ENCODE measurements around the gene EXT2.

EXT2 gene

DNA sequence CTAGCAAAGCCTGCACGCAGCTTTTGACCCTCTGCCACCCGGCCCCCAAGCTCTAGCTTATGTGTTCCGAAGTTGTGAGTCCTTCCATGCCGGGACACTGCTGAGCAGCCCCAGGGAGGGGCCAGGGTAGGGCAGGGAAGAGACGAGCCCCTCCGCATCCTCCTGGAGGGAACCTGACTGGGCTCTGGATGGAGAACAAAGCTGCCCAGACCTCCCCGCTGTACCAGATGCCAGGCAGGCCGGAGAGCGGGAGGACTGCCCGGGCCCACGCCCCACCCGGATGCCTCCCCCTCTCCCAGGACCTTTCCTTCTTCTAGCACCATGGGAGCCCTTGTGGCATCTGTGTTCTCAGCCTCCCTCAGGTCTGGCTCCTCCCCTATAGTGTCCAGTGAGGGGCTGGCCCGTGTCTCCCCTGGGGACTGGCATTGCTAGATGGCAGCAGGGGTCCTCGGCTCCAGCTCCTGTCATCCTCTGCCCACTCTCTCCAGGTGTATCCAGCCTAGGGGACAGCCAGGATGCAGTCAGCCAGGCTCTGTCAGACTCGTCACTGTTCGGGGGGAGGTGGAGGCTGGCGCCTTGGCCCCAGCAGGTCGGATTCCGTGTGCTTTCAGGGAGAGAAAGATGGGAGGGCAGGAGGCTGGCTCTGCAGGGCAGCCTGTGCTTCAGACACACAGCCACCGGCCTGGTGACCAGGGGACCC, 168.4 kb downstream of the EXT2 start:
- H3K27ac ChIP-seq (ENCODE audit: low read depth, low read length): no peak overlapping the region
- no peaks in the 10 kb centered on the region for H3K9me3 ChIP-seq (ENCODE audit: control insufficient read depth in 5 of 5, low read length in 5 of 5)
- H3K27me3 ChIP-seq (ENCODE audit: control insufficient read depth in 5 of 5, insufficient read depth in 4 of 5, low read length in 5 of 5): peaks cover 0 to 24% (median 4%) of the 10 kb centered on the region in 5 donors
- H3K9ac ChIP-seq (ENCODE audit: low read length in 5 of 5): no peak overlapping the region
- H3K36me3 ChIP-seq (ENCODE audit: control insufficient read depth in 5 of 5, insufficient read depth in 5 of 5, low read length in 5 of 5): no peaks in the 10 kb centered on the region
- H3K4me3 ChIP-seq (ENCODE audit: low read depth in 1 of 5, low read length in 5 of 5): no peak overlapping the region
- H3K4me1 ChIP-seq (ENCODE audit: control insufficient read depth in 5 of 5, insufficient read depth in 5 of 5, low read length in 5 of 5): peaks cover 0 to 3% (median 0%) of the 10 kb centered on the region in 5 donors

DNA sequence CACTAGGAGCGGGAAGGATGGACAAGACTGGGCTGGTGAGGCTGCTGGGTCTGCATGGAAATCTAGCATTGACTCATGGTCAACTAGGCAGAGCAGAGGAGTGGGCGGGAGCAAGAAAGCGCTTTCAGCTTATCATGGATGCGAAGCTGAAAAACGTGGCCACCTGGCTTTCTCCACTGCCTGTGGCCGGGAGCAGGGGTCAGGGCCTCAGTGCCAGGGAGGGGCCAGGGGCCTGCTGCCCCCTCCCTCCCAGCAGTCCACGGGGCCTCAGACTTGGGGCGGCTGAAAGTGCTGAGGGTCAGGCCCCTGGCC, 168.9 kb downstream of the EXT2 start:
- Histone ChIP-seq H3K27ac (ENCODE audit: low read depth, low read length) (no peak overlapping the region), H3K4me1 (ENCODE audit: control insufficient read depth in 5 of 5, insufficient read depth in 5 of 5, low read length in 5 of 5) (no peaks in the 10 kb centered on the region), H3K9ac (ENCODE audit: low read length in 5 of 5) (no peak overlapping the region), H3K4me3 (ENCODE audit: low read depth in 1 of 5, low read length in 5 of 5) (no peak overlapping the region), H3K36me3 (ENCODE audit: control insufficient read depth in 5 of 5, insufficient read depth in 5 of 5, low read length in 5 of 5) (no peaks in the 10 kb centered on the region), H3K9me3 (ENCODE audit: control insufficient read depth in 5 of 5, low read length in 5 of 5) (no peaks in the 10 kb centered on the region), H3K27me3 (ENCODE audit: control insufficient read depth in 5 of 5, insufficient read depth in 4 of 5, low read length in 5 of 5) (peaks cover 0 to 26% (median 4%) of the 10 kb centered on the region in 5 donors)

DNA sequence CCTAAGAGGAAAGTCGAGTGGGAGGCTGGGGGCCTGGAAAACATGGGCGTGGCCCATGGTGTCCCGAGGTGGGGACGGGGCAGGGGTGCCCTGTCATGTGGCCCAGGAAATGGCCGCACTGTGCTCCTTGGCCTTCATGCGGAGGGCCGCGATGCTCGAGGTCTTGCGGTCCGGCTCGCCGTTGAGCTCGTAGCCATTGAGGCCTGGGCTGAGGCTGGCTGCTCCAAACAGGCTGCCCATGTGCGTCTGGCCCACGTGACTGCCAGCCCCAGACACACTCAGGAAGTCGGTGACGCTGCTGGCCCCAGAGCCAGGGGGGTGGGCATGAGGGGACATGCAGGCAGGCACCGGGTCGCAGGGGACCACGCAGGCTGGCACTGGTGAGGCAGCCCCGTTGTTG, 169.3 kb downstream of the EXT2 start:
- peaks cover 0 to 22% (median 4%) of the 10 kb centered on the region in 5 donors for H3K27me3 ChIP-seq (ENCODE audit: control insufficient read depth in 5 of 5, insufficient read depth in 4 of 5, low read length in 5 of 5)

DNA sequence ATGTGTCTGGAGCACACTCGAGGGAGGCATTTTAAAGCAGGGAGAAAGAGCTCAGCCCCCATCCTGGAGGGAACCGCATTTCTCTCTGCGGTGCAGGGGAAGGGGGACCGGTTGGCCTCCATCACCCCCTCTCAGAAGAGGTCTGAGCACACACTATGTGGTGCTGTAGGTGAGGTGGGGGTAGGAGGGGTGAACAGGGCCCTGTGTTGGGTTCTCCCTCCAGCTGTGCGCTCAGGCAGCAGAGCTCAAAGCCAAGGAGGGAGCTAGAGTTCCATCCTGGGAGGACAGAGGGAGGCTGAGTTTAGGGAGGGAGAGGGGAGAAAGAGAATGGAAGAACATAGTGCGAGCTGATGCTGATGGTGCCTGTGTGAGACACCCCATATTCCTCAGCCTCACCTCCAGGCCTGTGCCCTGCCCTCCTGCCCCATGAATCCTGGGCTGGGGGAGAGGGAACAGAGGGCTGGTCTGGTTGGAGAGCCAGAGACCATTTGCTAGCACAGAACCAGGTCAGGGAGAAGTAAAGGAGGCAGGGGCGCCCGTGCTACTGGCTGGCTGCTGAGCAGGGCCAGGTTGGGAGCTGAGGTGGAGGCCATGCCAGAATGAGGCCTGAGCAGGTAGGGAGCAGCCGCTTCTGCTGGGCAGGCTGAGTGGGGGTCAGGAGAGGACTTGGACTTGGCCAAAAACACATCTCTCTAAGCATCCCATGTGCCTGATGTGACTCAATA, 170.7 kb downstream of the EXT2 start:
- Histone ChIP-seq H3K4me3 (ENCODE audit: low read depth in 1 of 5, low read length in 5 of 5) (no peak overlapping the region), H3K36me3 (ENCODE audit: control insufficient read depth in 5 of 5, insufficient read depth in 5 of 5, low read length in 5 of 5) (no peaks in the 10 kb centered on the region), H3K27me3 (ENCODE audit: control insufficient read depth in 5 of 5, insufficient read depth in 4 of 5, low read length in 5 of 5) (peaks cover 0 to 22% (median 9%) of the 10 kb centered on the region in 5 donors), H3K27ac (ENCODE audit: low read depth, low read length) (no peak overlapping the region), H3K9me3 (ENCODE audit: control insufficient read depth in 5 of 5, low read length in 5 of 5) (peaks cover 0 to under 1% (median 0%) of the 10 kb centered on the region in 5 donors), H3K4me1 (ENCODE audit: control insufficient read depth in 5 of 5, insufficient read depth in 5 of 5, low read length in 5 of 5) (no peaks in the 10 kb centered on the region), H3K9ac (ENCODE audit: low read length in 5 of 5) (no peak overlapping the region)

More for the DNA sequence above, 169.3 kb downstream of the EXT2 start:
- no peak overlapping the region for H3K4me3 ChIP-seq (ENCODE audit: low read depth in 1 of 5, low read length in 5 of 5)
- no peak overlapping the region for H3K27ac ChIP-seq (ENCODE audit: low read depth, low read length)
- H3K9ac ChIP-seq (ENCODE audit: low read length in 5 of 5): no peak overlapping the region
- H3K36me3 ChIP-seq (ENCODE audit: control insufficient read depth in 5 of 5, insufficient read depth in 5 of 5, low read length in 5 of 5): no peaks in the 10 kb centered on the region
- no peaks in the 10 kb centered on the region for H3K4me1 ChIP-seq (ENCODE audit: control insufficient read depth in 5 of 5, insufficient read depth in 5 of 5, low read length in 5 of 5)
- no peaks in the 10 kb centered on the region for H3K9me3 ChIP-seq (ENCODE audit: control insufficient read depth in 5 of 5, low read length in 5 of 5)

DNA sequence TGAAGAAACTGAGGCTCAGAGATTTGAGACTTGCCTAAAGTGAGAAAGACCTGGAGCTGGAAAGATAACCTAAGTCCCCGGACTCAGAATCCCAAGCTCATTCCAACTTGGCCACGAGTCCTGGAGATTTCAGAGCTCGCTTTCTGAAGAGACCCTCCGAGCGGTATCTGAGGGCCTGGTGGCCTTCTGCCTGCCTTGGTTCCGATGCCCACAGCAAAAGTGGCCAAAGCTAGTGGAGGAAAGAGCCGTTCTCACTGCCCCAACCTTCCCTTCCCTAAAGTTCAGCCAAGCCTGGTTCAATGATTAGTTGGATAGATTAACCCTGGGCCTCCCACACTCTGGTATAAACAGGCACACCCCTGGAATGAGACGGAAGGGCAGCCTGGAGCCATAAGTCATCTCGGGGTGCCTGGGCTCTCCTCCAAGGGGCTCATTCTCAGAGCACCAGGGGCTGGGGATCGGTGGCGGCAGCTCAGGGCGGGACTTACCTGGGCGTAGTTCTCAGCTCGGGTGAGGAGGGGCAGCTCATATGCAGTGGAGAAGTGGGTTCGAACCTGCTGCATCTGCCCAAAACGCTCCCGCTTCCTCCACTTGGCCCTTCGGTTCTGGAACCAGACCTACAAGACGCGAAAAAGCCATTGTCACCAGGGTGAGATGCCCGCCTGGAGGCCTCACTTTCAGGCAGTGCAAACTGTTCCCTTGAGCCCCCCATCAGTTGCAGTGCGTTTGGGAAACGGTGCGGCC, 171.7 kb downstream of the EXT2 start:
- Histone ChIP-seq H3K9me3 (ENCODE audit: control insufficient read depth in 5 of 5, low read length in 5 of 5) (peaks cover 0 to 3% (median 0%) of the 10 kb centered on the region in 5 donors), H3K4me3 (ENCODE audit: low read depth in 1 of 5, low read length in 5 of 5) (no peak overlapping the region), H3K9ac (ENCODE audit: low read length in 5 of 5) (no peak overlapping the region), H3K4me1 (ENCODE audit: control insufficient read depth in 5 of 5, insufficient read depth in 5 of 5, low read length in 5 of 5) (no peaks in the 10 kb centered on the region), H3K27me3 (ENCODE audit: control insufficient read depth in 5 of 5, insufficient read depth in 4 of 5, low read length in 5 of 5) (peaks cover 0 to 13% (median 7%) of the 10 kb centered on the region in 5 donors), H3K36me3 (ENCODE audit: control insufficient read depth in 5 of 5, insufficient read depth in 5 of 5, low read length in 5 of 5) (no peaks in the 10 kb centered on the region), H3K27ac (ENCODE audit: low read depth, low read length) (no peak overlapping the region)

DNA sequence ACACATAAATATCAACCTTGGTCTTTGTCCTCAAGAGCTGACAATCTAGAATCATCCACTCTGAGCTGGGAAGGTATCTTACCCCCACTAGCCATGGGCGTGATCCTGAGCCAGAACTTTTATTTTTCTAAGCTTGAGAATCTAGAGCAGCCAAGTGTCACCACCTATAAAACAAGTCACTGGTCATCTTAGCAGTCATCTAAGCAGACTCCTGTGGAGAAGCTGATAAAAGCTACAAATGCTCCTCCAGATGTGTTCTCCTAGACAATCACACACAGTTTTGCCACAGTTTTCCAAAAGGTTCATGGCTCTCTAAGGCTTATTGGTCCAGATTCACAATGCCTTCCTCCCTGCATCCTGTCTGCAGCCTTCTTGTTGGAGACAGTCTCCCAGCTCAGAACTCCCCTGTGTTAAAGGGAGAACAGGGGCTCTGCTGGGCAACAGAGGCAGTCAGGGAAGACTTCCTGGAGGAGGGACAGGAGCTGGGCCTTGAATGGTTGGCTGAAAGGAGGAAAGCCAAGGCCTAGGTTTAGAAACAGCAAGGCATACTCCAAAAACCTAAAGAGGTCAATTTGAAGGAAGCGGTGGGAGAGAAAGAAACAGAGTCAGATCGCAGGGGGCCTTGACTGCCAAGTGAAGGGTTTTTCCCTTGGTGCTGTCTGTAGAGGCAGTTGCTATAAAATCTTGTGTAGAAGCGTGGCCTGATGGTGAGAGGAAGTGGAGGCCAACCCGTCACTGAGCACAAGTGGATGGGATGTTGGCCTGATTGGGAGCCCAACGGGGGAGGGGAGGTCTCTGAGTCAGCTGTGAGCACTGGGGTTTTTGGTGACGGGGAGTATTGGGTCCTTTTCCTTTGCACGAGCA, 172.5 kb downstream of the EXT2 start:
- no peak overlapping the region for H3K9ac ChIP-seq (ENCODE audit: low read length in 5 of 5)
- H3K9me3 ChIP-seq (ENCODE audit: control insufficient read depth in 5 of 5, low read length in 5 of 5): peaks cover 0 to 3% (median 0%) of the 10 kb centered on the region in 5 donors
- H3K27ac ChIP-seq (ENCODE audit: low read depth, low read length): no peak overlapping the region
- H3K4me3 ChIP-seq (ENCODE audit: low read depth in 1 of 5, low read length in 5 of 5): no peak overlapping the region
- peaks cover 0 to 9% (median 7%) of the 10 kb centered on the region in 5 donors for H3K27me3 ChIP-seq (ENCODE audit: control insufficient read depth in 5 of 5, insufficient read depth in 4 of 5, low read length in 5 of 5)
- no peaks in the 10 kb centered on the region for H3K36me3 ChIP-seq (ENCODE audit: control insufficient read depth in 5 of 5, insufficient read depth in 5 of 5, low read length in 5 of 5)
- no peaks in the 10 kb centered on the region for H3K4me1 ChIP-seq (ENCODE audit: control insufficient read depth in 5 of 5, insufficient read depth in 5 of 5, low read length in 5 of 5)

DNA sequence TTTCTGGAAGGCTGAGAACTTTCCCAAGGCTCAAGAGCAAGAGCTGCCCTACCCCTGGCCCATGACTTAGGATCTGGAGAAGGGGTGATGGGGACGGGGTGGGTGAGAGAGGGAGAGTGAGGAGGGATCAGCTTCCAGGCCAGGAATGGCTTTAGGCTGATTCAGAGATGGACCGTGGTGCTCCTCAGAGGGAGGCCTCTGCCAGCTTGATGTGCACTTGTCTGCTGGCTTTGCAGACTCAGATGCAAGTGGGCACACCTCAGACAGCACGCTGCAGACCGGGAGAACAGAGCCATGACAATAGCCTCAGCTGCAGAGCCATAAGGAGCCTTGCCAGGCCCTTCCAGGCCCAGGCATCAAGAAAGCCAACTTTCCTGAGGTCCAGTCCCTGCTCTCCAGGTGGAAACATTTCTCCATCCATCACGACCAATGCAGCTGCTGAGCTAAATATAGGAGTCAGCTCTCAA, 173.2 kb downstream of the EXT2 start:
- Histone ChIP-seq H3K27ac (ENCODE audit: low read depth, low read length) (no peak overlapping the region), H3K9me3 (ENCODE audit: control insufficient read depth in 5 of 5, low read length in 5 of 5) (peaks cover 0 to 3% (median 0%) of the 10 kb centered on the region in 5 donors), H3K4me1 (ENCODE audit: control insufficient read depth in 5 of 5, insufficient read depth in 5 of 5, low read length in 5 of 5) (no peaks in the 10 kb centered on the region), H3K36me3 (ENCODE audit: control insufficient read depth in 5 of 5, insufficient read depth in 5 of 5, low read length in 5 of 5) (no peaks in the 10 kb centered on the region), H3K4me3 (ENCODE audit: low read depth in 1 of 5, low read length in 5 of 5) (no peak overlapping the region), H3K27me3 (ENCODE audit: control insufficient read depth in 5 of 5, insufficient read depth in 4 of 5, low read length in 5 of 5) (peaks cover 0 to 8% (median 6%) of the 10 kb centered on the region in 5 donors), H3K9ac (ENCODE audit: low read length in 5 of 5) (no peak overlapping the region)

DNA sequence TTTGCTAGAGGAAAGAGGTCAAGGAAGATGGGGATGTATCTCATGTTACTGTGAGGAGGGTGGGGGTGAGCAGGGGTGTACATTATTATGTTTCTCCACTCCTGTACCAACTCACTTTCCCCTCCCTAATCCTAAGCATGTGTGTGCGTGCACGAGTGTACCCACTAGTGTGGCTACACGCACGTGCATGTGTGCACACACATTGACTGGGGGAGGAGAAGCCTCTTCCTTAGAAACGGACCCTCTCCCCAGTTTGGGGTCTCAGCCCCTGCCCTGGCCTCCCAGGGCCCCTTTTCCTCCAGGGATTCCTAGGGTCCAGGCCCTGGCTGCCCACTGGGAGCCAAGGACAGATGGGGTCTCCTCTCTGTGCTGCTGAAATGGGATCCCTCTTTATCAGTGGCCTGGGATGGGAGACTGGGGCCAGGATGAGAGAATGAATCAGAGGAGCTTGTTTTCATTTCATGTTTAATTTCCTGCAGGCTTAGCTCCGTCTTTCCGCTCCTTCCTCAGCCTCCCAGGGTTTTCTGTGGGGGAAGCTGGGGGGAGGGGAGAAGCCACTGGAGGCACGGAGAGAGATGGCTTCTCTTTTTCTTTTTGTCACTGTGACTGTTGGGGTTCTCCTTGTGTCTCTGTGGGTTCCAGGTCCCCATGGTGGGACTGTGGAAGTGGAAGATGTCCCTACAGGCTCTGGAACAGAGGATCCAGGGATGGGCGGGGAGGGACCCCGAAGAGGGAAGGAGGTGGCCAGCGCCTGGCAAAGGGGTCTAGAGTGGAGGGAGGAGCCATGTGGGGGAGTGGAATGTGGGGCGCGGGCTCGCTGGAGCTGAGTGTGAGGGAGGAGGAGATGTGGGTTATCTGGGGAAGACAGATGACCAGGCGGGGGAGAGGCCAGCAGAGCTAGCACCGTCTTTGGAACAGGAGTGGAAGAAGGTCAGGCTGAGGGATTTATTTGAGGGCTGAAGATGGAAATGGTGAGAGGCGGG, 174.2 kb downstream of the EXT2 start:
- peaks cover 0 to 4% (median 0%) of the 10 kb centered on the region in 5 donors for H3K9me3 ChIP-seq (ENCODE audit: control insufficient read depth in 5 of 5, low read length in 5 of 5)
- no peaks in the 10 kb centered on the region for H3K4me1 ChIP-seq (ENCODE audit: control insufficient read depth in 5 of 5, insufficient read depth in 5 of 5, low read length in 5 of 5)
- H3K9ac ChIP-seq (ENCODE audit: low read length in 5 of 5): no peak overlapping the region
- no peaks in the 10 kb centered on the region for H3K36me3 ChIP-seq (ENCODE audit: control insufficient read depth in 5 of 5, insufficient read depth in 5 of 5, low read length in 5 of 5)
- H3K4me3 ChIP-seq (ENCODE audit: low read depth in 1 of 5, low read length in 5 of 5): no peak overlapping the region
- peaks cover 0 to 8% (median 3%) of the 10 kb centered on the region in 5 donors for H3K27me3 ChIP-seq (ENCODE audit: control insufficient read depth in 5 of 5, insufficient read depth in 4 of 5, low read length in 5 of 5)
- no peak overlapping the region for H3K27ac ChIP-seq (ENCODE audit: low read depth, low read length)

Data from subcutaneous abdominal adipose tissue (tissue), 5 donors.